Activated naive CD8-positive, alpha-beta T cell treated with anti-CD3 and anti-CD28 coated beads for 36 hours (primary cell): ENCODE data around the gene TRIM54. TPM values are rescaled to one million over a fixed set of nuclear protein-coding genes. Genes with fewer than 3 reads are reported as not detected.
"Not testable (repeated sequence)": the region's sequence is repeated elsewhere in the genome, so short reads cannot be mapped to it uniquely, and the experiment has no call there.

Experiments used
- DNase-seq: peaks from one replicate; pipeline ENCODE4 v3.0.0; 2021
- H3K27ac Mint-ChIP-seq: one replicate; pipeline ENCODE4 v1.8.0; 2022; ENCODE audit warnings: mild to moderate bottlenecking, moderate library complexity, mixed read lengths
- H3K27me3 Mint-ChIP-seq: one replicate; pipeline ENCODE4 v1.8.0; 2022; ENCODE audit warnings: mild to moderate bottlenecking, mixed read lengths
- H3K36me3 Mint-ChIP-seq: one replicate; pipeline ENCODE4 v1.8.0; 2021; ENCODE audit warnings: mild to moderate bottlenecking, mixed read lengths
- H3K4me1 Mint-ChIP-seq: one replicate; pipeline ENCODE4 v1.8.0; 2021; ENCODE audit warnings: mixed read lengths
- H3K4me3 Mint-ChIP-seq: one replicate; pipeline ENCODE4 v1.8.0; 2022; ENCODE audit warnings: mild to moderate bottlenecking, moderate library complexity, mixed read lengths
- H3K9me3 Mint-ChIP-seq: one replicate; pipeline ENCODE4 v1.8.0; 2022; ENCODE audit warnings: mixed read lengths
- total RNA-seq, 2 experiments: library from RNA; stranded (reverse); gene quantifications; one replicate each; pipeline ENCODE4 v1.2.3, GENCODE V29; 2021

TRIM54 gene
- total RNA-seq, 2 experiments from 2014 or later = 0.24 to 0.33 TPM

DNA sequence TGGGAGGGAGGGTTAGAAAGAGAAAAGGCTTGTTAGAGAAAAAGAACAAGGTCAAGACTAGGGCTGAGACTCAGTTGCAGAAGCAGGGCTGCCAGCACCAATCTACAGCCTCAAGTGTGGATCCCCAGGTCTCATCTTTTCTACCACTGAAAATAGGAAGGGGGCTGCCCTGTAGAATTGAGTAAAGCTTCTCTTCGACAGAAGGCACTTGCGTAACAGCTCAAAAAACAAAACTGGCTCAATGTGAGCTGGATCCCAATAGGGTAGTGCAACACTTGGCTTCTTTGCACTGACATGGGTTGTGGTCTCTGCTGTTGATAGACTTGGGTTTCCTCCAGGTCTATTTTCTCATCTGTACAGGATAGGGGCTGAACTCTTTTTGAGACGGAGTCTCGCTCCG, 42.5 kb downstream of the TRIM54 start:
- H3K4me1 Mint-ChIP-seq = peaks cover 16% of the 10 kb centered on the region
- H3K36me3 Mint-ChIP-seq = peaks cover 23% of the 10 kb centered on the region
- DNase-seq = no peak
- no peaks in the 10 kb centered on the region for H3K27me3 Mint-ChIP-seq
- peak overlapping the region; percentile 37 for H3K4me3 Mint-ChIP-seq
- peak overlapping the region; percentile 10 for H3K27ac Mint-ChIP-seq
- no peaks in the 10 kb centered on the region for H3K9me3 Mint-ChIP-seq

GRCh38 chr2:27335311-27335710, 53.1 kb downstream of the TRIM54 start:
- H3K36me3 Mint-ChIP-seq = peaks cover 17% of the 10 kb centered on the region
- H3K9me3 Mint-ChIP-seq = no peaks in the 10 kb centered on the region
- no peaks in the 10 kb centered on the region for H3K27me3 Mint-ChIP-seq
- H3K27ac Mint-ChIP-seq = no peak overlapping the region
- no peak for DNase-seq
- no peak overlapping the region for H3K4me3 Mint-ChIP-seq
- H3K4me1 Mint-ChIP-seq = no peaks in the 10 kb centered on the region

DNA sequence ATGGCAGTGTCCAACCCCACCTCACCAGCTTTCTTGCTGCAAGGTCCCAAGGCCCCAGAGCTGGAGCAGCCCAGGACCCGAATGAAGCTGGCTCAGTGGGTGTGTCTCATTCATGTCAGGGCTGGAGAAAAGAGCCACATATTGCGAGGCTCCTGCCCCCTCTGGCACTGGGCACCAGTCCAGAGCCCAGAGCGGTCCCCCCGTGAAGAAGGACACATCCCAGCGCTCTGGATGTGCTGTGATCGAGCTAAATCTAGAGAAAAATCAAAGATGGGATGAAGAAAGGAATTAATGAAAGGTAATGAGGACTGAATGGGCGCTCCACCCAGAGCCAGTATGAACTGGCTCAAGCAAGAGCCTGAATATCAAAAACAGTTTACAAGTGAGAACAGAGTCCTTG, 53.9 kb downstream of the TRIM54 start:
- Mint-ChIP-seq H3K27ac (no peak overlapping the region), H3K36me3 (peaks cover 21% of the 10 kb centered on the region), H3K4me3 (no peak overlapping the region), H3K4me1 (no peaks in the 10 kb centered on the region), H3K9me3 (no peaks in the 10 kb centered on the region), H3K27me3 (no peaks in the 10 kb centered on the region)
- DNase-seq = no peak

GRCh38 chr2:27347641-27348040, 65.4 kb downstream of the TRIM54 start:
- Mint-ChIP-seq H3K27me3 (no peaks in the 10 kb centered on the region), H3K9me3 (no peaks in the 10 kb centered on the region), H3K36me3 (peaks cover 10% of the 10 kb centered on the region), H3K27ac (no peak overlapping the region), H3K4me3 (no peak overlapping the region), H3K4me1 (peaks cover 27% of the 10 kb centered on the region)
- no peak for DNase-seq

GRCh38 chr2:27350106-27350693, 68.0 kb downstream of the TRIM54 start:
- DNase-seq = no peak

DNA sequence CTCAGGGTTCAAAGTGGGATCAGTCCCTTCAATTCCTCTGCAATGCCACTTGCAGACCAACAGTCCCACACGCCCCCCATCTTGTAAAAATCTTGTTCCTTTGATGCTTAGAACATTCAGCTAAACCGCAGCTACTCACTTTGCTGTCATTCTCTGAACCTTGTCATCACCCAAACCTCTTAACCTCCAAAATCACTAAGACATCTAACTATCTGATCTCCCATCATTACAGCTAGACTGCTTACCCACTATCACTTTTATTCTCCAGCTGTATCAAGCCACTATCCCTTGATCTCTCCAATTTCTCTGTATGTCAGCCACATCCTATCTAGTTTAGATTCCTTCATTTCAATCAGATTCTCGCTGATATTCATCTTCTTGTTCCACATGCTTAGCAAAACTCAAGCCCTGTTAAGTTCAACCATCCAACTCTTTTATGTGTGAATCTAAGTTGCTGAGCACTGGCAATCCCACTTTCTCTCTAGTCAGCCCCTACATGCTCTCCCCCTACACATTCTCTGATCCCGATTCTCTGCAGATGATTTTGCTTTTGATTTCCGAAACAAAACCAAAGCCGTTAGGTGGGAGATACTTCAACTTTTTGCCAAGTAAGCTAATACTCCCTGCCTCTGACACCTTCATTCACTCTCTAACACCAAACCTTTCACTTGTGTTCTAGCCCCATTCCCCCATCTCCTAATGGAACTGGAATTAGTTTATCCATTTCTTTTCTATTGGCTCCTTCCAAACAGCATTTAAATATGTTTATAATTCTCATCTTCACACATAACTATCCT, 69.8 kb downstream of the TRIM54 start:
- no peaks in the 10 kb centered on the region for H3K27me3 Mint-ChIP-seq
- peaks cover 52% of the 10 kb centered on the region for H3K4me1 Mint-ChIP-seq
- H3K36me3 Mint-ChIP-seq = peaks cover 16% of the 10 kb centered on the region
- DNase-seq = no peak
- H3K9me3 Mint-ChIP-seq = no peaks in the 10 kb centered on the region
- H3K27ac Mint-ChIP-seq = peak overlapping the region; percentile 46
- peak overlapping the region; percentile 5 for H3K4me3 Mint-ChIP-seq

More at GRCh38 chr2:27350106-27350693, 68.0 kb downstream of the TRIM54 start:
- Mint-ChIP-seq H3K9me3 (no peaks in the 10 kb centered on the region), H3K36me3 (peaks cover 15% of the 10 kb centered on the region), H3K4me1 (peaks cover 50% of the 10 kb centered on the region), H3K27ac (peak overlapping the region; percentile 4), H3K4me3 (no peak overlapping the region), H3K27me3 (no peaks in the 10 kb centered on the region)

DNA sequence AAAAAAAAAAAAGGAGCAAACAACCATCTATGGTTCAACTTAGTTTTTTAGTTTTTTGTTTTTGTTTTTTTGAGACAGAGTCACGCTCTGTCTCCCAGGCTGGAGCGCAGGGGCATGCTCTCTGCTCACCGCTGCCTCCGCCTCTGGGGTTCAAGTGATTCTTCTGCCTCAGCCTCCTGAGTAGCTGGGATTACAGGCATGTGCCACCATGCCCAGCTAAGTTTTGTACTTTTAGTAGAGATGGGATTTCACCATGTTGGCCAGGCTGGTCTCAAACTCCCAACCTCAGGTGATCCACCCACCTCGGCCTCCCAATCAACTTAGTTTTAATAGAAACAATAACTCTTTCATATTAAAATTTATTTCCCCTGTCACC, 71.1 kb downstream of the TRIM54 start:
- Mint-ChIP-seq H3K4me1 (peaks cover 49% of the 10 kb centered on the region), H3K36me3 (peaks cover 24% of the 10 kb centered on the region)
- H3K27me3 Mint-ChIP-seq, H3K27ac Mint-ChIP-seq, H3K9me3 Mint-ChIP-seq, DNase-seq, H3K4me3 Mint-ChIP-seq: not testable (repeated sequence)

- Mint-ChIP-seq H3K36me3 (peaks cover 28% of the 10 kb centered on the region), H3K27me3 (no peaks in the 10 kb centered on the region), H3K27ac (peak overlapping the region; percentile 12), H3K4me3 (peak overlapping the region; percentile 59), H3K4me1 (peaks cover 52% of the 10 kb centered on the region), H3K9me3 (peaks cover 2% of the 10 kb centered on the region)
- DNase-seq = no peak
Observed at GRCh38 chr2:27353762-27354596, 71.8 kb downstream of the TRIM54 start.

DNA sequence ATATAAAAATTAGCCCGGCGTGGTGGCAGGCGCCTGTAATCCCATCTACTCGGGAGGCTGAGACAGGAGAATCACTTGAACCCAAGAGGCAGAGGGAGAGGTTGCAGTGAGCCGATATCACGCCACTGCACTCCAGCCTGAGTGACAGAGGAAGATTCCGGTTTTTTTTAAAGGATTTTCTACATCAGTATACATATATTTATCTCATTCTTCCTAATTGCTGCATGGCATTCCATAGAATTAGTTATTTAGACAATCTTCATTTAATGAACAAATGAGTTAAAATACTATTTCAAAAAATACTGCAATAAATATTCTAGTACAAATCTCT, 72.3 kb downstream of the TRIM54 start:
- Mint-ChIP-seq H3K27ac (peak overlapping the region; percentile 12), H3K9me3 (peaks cover 2% of the 10 kb centered on the region), H3K27me3 (no peaks in the 10 kb centered on the region), H3K36me3 (peaks cover 25% of the 10 kb centered on the region), H3K4me1 (peaks cover 52% of the 10 kb centered on the region), H3K4me3 (peak overlapping the region; percentile 59)
- DNase-seq = no peak

GRCh38 chr2:27356056-27356381, 73.8 kb downstream of the TRIM54 start:
- Mint-ChIP-seq H3K27ac (peak overlapping the region; percentile 100), H3K9me3 (peaks cover 2% of the 10 kb centered on the region), H3K27me3 (no peaks in the 10 kb centered on the region), H3K4me3 (peak overlapping the region; percentile 97), H3K4me1 (peaks cover 45% of the 10 kb centered on the region), H3K36me3 (peaks cover 33% of the 10 kb centered on the region)
- DNase-seq = no peak

GRCh38 chr2:27356382-27357181, 74.4 kb downstream of the TRIM54 start, which contains the start of gene GTF3C2:
GTF3C2 (minus strand) TSS chr2:27356764; CDS start chr2:27343554, 13,210 bp downstream.
- Mint-ChIP-seq H3K4me3 (peak within 1 kb of the TSS; percentile 97), H3K27me3 (no peaks in the 10 kb centered on the region), H3K4me1 (peaks cover 42% of the 10 kb centered on the region), H3K9me3 (peaks cover 2% of the 10 kb centered on the region), H3K36me3 (peaks cover 35% of the 10 kb centered on the region), H3K27ac (peak within 1 kb of the TSS; percentile 100)
- peak; percentile 91 for DNase-seq

Other genes starting within 250 kb of the TRIM54 start
- 10 to 100 TPM; 50.6 to 54.3 TPM for gene TMEM214, start 249.5 kb upstream of the TRIM54 start, total RNA-seq
- 10 to 100 TPM; 14.8 to 15.2 TPM for gene AGBL5, start 230.8 kb upstream of the TRIM54 start, total RNA-seq
- gene OST4, start 210.8 kb upstream of the TRIM54 start, total RNA-seq = 100 to 1,000 TPM; 282 to 290 TPM
- gene EMILIN1, start 203.8 kb upstream of the TRIM54 start, total RNA-seq = under 1 TPM; 0.62 to 0.76 TPM
- gene KHK, start 195.7 kb upstream of the TRIM54 start, total RNA-seq = 10 to 100 TPM; 12.6 to 12.8 TPM
- gene CGREF1, start 163.3 kb upstream of the TRIM54 start, total RNA-seq = 1 to 10 TPM; 8.8 to 9.8 TPM
- gene ABHD1, start 158.6 kb upstream of the TRIM54 start, total RNA-seq = under 1 TPM; 0.44 to 0.54 TPM
- gene PREB, start 147.8 kb upstream of the TRIM54 start, total RNA-seq = 10 to 100 TPM; 62.1 to 63.3 TPM
- gene PRR30, start 143.0 kb upstream of the TRIM54 start, total RNA-seq = not detected
- not detected for gene TCF23, start 133.4 kb upstream of the TRIM54 start, total RNA-seq
- gene ATRAID, start 70.4 kb upstream of the TRIM54 start, total RNA-seq = 10 to 100 TPM; 75.4 to 77.4 TPM
- 10 to 100 TPM; 74.2 to 81.9 TPM for gene SLC5A6, start 70.2 kb upstream of the TRIM54 start, total RNA-seq
- gene CAD, start 65.1 kb upstream of the TRIM54 start, total RNA-seq = 100 to 1,000 TPM; 134 TPM
- gene SLC30A3, start 19.4 kb upstream of the TRIM54 start, total RNA-seq = under 1 TPM; 0.14 to 0.22 TPM
- not detected for gene DNAJC5G, start 7.0 kb upstream of the TRIM54 start, total RNA-seq
- 1 to 10 TPM; 1.3 to 1.6 TPM for gene UCN, start 26.0 kb downstream of the TRIM54 start, total RNA-seq
- 10 to 100 TPM; 84.4 to 87.8 TPM for gene MPV17, start 40.7 kb downstream of the TRIM54 start, total RNA-seq
- gene GTF3C2, start 74.3 kb downstream of the TRIM54 start, total RNA-seq = 10 to 100 TPM; 77.4 to 83.9 TPM
- 10 to 100 TPM; 41.2 to 43.6 TPM for gene EIF2B4, start 87.9 kb downstream of the TRIM54 start, total RNA-seq
- 10 to 100 TPM; 88.1 to 96.0 TPM for gene SNX17, start 88.2 kb downstream of the TRIM54 start, total RNA-seq
- 1 to 10 TPM; 8.3 to 9.9 TPM for gene ZNF513, start 98.3 kb downstream of the TRIM54 start, total RNA-seq
- 100 to 1,000 TPM; 172 to 176 TPM for gene PPM1G, start 127.2 kb downstream of the TRIM54 start, total RNA-seq
- 10 to 100 TPM; 57.0 to 62.5 TPM for gene NRBP1, start 146.2 kb downstream of the TRIM54 start, total RNA-seq
- gene KRTCAP3, start 160.0 kb downstream of the TRIM54 start, total RNA-seq = 1 to 10 TPM; 7.4 to 9.9 TPM
- 1 to 10 TPM; 7.1 to 8.1 TPM for gene IFT172, start 207.3 kb downstream of the TRIM54 start, total RNA-seq
- not detected for gene FNDC4, start 212.8 kb downstream of the TRIM54 start, total RNA-seq
- gene GCKR, start 214.4 kb downstream of the TRIM54 start, total RNA-seq = not detected